Measurements from ENCODE around the gene GAST. TPM values are rescaled to one million over a fixed set of nuclear protein-coding genes. Genes with fewer than 3 reads are reported as not detected.

The GAST gene
- total RNA-seq, 1 experiment from 2014 or later = not detected

GRCh38 chr17:41731836-41732235 lies 19.7 kb downstream of the GAST start:
- H3K56ac ChIP-seq (ENCODE audit: insufficient read length, low read depth, low read length) = no peak overlapping the region
- no peak overlapping the region for H2AFZ ChIP-seq (ENCODE audit: low read length)
- H3K9me3 ChIP-seq (ENCODE audit: control insufficient read depth, low read depth, low read length) = no peaks in the 10 kb centered on the region
- WGBS (ENCODE audit: extremely low coverage, insufficient read length, low lambda C conversion rate) = no CpG with 5 or more reads among the region's 3 CpGs
- no peaks in the 10 kb centered on the region for H3K79me1 ChIP-seq (ENCODE audit: insufficient read depth, low read depth, low read length, poor library complexity, severe bottlenecking)
- H3K9ac ChIP-seq (ENCODE audit: extremely low read depth, insufficient read length, low read length) = no peak overlapping the region
- H3K14ac ChIP-seq (ENCODE audit: insufficient read depth, low read length) = no peak overlapping the region
- DNase-seq = no peak
- no peak for TF ChIP-seq CTCF (conservative IDR thresholded peaks at IDR 0.05)
- no peak overlapping the region for H4K5ac ChIP-seq (ENCODE audit: insufficient read length, low read depth, low read length)
- no peak overlapping the region for H3K4me3 Mint-ChIP-seq
- no peaks in the 10 kb centered on the region for H3K79me2 ChIP-seq (ENCODE audit: insufficient read depth, low read length)
- H3T11ph ChIP-seq (ENCODE audit: low read length) = no peak overlapping the region
- no peak overlapping the region for H3K27ac Mint-ChIP-seq
- peaks cover 8 to 27% of the 10 kb centered on the region in 2 experiments for H3K4me1 Mint-ChIP-seq
- no peaks in the 10 kb centered on the region for H4K20me1 ChIP-seq (ENCODE audit: control insufficient read depth, insufficient read depth, insufficient read length)
- H2BK12ac ChIP-seq (ENCODE audit: insufficient read length, low read depth, low read length) = no peak overlapping the region
- no peak overlapping the region for H3K4me2 ChIP-seq (ENCODE audit: insufficient read depth, insufficient read length, low read length)
- H3K27ac ChIP-seq (ENCODE audit: insufficient read length, low read depth, low read length) = no peak overlapping the region
- H4K91ac ChIP-seq (ENCODE audit: insufficient read length, low read depth, low read length) = no peak overlapping the region
- no peaks in the 10 kb centered on the region for H3K4me1 ChIP-seq (ENCODE audit: insufficient read depth, low read length)
- H3K23ac ChIP-seq (ENCODE audit: insufficient read length, low read depth, low read length) = no peak overlapping the region
- H2BK120ac ChIP-seq (ENCODE audit: low read depth, low read length, poor library complexity, severe bottlenecking) = no peak overlapping the region
- H3K9me3 Mint-ChIP-seq = no peaks in the 10 kb centered on the region
- no peak overlapping the region for H2BK5ac ChIP-seq (ENCODE audit: insufficient read length, low read length)
- no peak overlapping the region for H3K4ac ChIP-seq (ENCODE audit: low read depth, low read length)
- H2BK15ac ChIP-seq (ENCODE audit: low read depth, low read length) = no peak overlapping the region
- peaks cover 70% of the 10 kb centered on the region for H3K27me3 Mint-ChIP-seq (ENCODE audit: low read depth)
- no peaks in the 10 kb centered on the region; a peak in 1 of 7 replicates for H3K36me3 Mint-ChIP-seq (ENCODE audit: insufficient read depth in 1 of 3, low read depth in 3 of 3)
- no peak overlapping the region for H3K18ac ChIP-seq (ENCODE audit: insufficient read length, low read depth, low read length)
- H3K23me2 ChIP-seq (ENCODE audit: insufficient read length, low read depth, low read length, poor library complexity, severe bottlenecking) = peaks cover 8% of the 10 kb centered on the region
- H4K8ac ChIP-seq (replicated peaks; ENCODE audit: insufficient read length, low read depth, low read length) = no peak overlapping the region
- peaks cover 27% of the 10 kb centered on the region; the same call in 1 of the 2 replicates for H3K27me3 ChIP-seq (ENCODE audit: insufficient read depth, low read length)
- H2BK20ac ChIP-seq (ENCODE audit: low read depth, low read length, poor library complexity, severe bottlenecking) = no peak overlapping the region
- H2AK5ac ChIP-seq (ENCODE audit: insufficient read length, low read length) = no peak overlapping the region
